Hepatocyte (in vitro differentiated cells): ENCODE data around the gene STYX.

Source experiments
- EZH2 ChIP-seq: fragments of 200-600 bp; sonication (generic); IDR thresholded peaks from 2 replicates; pipeline ENCODE4 v1.6.1; 2016; ENCODE audit warnings: antibody characterized with exemption, mild to moderate bottlenecking, borderline replicate concordance
- EZH2phosphoT487 ChIP-seq: fragments of 200-600 bp; sonication (generic); IDR thresholded peaks from one replicate; pipeline ENCODE4 v1.6.1; 2018; ENCODE audit warnings: antibody characterized with exemption, mild to moderate bottlenecking, low read depth, moderate library complexity; ENCODE audit not compliant: unreplicated experiment, severe bottlenecking
- TF ChIP-seq, protein P1 (sequence below): fragments of 200-600 bp; sonication (generic); IDR thresholded peaks from 2 replicates; pipeline ENCODE4 v1.5.1; 2016; ENCODE audit warnings: antibody characterized with exemption, mild to moderate bottlenecking; ENCODE audit not compliant: poor library complexity

DNA sequence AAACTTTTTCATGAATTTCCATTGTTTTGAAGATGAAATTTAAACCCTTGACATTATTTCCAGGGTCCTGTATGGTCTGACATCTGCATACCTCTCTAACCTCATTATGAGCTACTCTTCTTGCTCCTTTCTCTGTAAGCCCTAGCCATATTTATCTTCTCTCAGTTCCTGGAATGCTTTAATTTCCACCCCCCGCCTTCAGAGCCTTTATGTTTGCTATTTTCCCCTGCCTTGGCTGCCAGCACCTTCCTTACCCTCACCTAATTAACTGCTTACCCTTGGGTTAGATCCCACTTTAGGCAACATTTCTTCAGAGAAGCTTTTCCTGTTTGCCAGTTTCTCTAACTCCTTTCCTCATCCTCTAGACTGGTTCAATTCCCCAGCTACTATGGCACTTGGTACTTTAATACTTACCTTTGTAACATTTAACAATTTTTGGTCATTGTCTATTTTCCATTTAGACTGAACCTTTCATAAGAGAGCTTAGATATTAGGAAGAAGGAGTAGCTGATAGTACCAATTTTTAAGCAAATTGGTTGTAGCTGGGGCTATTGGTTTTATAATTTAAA is 6.0 kb downstream of the STYX start:
- TF ChIP-seq, protein P1, sequence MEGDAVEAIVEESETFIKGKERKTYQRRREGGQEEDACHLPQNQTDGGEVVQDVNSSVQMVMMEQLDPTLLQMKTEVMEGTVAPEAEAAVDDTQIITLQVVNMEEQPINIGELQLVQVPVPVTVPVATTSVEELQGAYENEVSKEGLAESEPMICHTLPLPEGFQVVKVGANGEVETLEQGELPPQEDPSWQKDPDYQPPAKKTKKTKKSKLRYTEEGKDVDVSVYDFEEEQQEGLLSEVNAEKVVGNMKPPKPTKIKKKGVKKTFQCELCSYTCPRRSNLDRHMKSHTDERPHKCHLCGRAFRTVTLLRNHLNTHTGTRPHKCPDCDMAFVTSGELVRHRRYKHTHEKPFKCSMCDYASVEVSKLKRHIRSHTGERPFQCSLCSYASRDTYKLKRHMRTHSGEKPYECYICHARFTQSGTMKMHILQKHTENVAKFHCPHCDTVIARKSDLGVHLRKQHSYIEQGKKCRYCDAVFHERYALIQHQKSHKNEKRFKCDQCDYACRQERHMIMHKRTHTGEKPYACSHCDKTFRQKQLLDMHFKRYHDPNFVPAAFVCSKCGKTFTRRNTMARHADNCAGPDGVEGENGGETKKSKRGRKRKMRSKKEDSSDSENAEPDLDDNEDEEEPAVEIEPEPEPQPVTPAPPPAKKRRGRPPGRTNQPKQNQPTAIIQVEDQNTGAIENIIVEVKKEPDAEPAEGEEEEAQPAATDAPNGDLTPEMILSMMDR: no peak
- TF ChIP-seq EZH2phosphoT487 (no peak), EZH2 (no peak)
